GM18517 (cell line): Measurements from ENCODE around the gene ATP1B1.
A peak's percentile ranks its signal among the peaks of the same experiment; 100 is the strongest.

Source experiments
- ATAC-seq: cut with Tn5 transposase; IDR thresholded peaks from one replicate; pipeline ENCODE4 v1.9.1; 2021; ENCODE audit warnings: mild to moderate bottlenecking, moderate library complexity; ENCODE audit not compliant: unreplicated experiment

The ATP1B1 gene

GRCh38 chr1:169092399-169092798, 14.1 kb upstream of the ATP1B1 start:
- ATAC-seq: no peak

DNA sequence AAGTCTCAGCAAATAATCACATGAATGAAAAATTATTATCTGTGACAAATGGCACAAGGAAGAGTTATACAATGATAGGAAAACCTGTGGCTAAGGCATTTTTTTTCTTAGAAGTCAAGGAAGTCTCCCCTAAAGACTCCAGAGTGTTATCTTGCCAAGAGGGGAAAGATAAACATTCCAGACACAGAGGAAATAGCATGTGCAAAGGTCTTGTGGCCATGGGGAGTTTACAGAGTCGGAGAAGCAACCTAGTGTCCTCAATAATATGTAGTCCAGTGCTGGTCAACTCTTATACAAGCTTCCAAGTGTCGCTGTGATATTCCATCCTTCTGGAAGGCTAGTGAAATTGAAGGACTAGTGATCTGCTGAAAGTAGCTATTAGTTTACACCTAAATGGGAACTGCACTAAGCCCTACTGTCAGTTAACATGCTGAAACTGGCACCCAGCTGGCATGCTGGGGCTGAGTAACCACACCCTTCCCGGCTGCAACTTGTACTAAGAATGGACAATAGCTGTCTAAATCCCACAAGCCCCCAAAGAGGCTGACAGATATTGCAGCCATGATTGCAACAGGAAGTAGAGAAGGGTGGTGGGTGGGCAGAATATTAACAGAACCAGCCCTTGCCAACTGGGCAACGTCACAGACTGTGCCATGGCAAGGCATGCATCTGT, 11.5 kb upstream of the ATP1B1 start:
- no peak for ATAC-seq

DNA sequence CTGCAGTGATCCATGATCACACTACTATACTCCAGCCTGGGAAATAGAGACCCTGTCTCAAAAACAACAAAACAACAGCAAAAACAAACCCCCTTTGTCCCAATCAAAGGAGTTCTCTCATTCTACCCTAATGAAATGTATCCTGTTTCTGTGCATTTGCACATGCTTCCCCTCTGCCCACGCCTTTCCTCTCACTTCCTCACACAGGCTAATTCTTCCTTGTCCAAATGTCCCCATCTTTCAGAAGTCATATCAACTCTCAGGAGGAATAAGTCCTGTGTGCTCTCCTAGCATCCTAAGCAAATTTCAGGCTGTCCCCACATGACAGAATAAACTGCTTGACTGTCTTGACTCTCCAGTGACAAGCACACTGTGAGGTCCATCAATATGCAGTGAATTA, 8.1 kb upstream of the ATP1B1 start:
- no peak for ATAC-seq

- no peak for ATAC-seq
Observed at GRCh38 chr1:169099561-169099960, 6.9 kb upstream of the ATP1B1 start.

DNA sequence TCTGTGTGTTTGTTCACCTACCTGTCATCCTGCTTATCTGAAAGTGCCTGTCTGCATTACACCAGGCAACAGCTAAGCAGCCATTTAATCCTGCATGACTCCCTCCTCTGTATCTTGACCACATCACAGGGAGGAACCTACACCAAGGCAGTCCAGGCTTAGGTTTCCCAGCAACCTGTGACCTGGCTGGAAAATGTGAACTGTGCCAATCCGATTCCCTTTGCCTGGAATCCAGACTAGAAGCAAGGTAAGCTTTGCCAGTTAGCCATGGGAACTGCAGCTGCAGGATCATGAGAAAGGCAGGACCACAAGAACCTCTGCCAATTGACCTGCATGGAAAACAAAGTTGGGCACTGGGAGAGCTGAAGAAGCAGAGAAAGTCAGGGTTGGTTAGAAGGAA, 6.3 kb upstream of the ATP1B1 start:
- no peak for ATAC-seq

DNA sequence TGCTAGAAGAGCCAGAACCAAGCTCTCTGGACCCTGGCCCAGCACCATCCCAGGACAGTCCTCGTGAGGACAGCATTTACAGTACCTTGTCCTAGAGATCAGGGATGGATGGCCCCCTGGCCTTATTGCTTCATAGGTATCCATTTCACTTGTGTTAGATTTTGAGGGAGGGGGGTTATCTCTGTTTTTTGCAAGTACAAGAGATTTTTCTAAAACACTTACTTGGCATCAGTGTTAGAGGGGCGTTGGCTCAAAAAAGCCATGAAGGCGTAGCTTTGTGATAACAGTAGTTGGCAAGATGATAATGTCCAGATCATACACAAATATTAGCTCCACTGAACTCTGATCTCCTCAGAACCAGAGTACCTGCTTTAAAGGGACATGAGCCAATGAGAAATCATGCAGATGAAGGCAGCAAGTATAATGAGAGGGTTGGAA, 5.8 kb upstream of the ATP1B1 start:
- no peak for ATAC-seq

DNA sequence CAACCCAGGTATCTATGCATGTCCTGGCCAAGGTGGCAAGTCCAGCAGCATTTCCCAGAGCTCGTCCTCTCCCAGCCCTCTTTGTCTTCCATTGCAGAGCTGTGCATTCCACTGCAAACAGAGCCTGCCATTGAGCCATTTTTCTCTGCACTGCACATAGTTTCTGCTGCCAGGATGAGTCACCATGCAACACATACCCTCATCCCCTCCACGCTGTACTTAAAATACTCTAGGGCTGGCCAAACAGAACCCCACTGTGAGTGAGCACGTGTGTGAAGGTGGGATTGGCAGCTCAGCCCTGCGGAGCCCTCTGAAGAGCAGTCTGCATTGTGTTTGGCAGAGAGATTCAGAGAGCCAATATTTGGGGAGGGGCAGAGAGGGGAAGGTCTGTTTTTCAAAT, 3.9 kb upstream of the ATP1B1 start:
- ATAC-seq: no peak

- ATAC-seq: no peak
Observed at GRCh38 chr1:169103002-169103401, 3.5 kb upstream of the ATP1B1 start.

DNA sequence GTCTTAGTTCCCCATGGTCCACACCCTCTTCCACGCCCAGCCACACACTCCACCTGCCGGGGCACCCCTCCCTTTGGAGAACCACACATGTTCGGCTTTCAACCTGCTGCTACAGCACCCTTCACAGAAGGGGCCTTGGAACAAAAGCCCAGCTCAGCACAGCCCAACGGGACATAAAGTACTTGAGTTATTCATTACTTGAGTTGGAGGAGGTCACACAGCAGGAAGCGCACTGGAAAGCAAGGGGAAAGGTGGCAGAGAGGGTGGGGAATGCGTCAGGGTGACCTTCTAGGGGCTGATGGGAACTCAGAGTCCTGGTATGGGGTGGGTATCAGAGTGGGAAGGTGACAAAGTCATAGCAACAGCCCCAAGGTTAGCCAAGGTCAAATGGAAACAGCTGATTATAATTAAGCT, 3.0 kb upstream of the ATP1B1 start:
- no peak for ATAC-seq

DNA sequence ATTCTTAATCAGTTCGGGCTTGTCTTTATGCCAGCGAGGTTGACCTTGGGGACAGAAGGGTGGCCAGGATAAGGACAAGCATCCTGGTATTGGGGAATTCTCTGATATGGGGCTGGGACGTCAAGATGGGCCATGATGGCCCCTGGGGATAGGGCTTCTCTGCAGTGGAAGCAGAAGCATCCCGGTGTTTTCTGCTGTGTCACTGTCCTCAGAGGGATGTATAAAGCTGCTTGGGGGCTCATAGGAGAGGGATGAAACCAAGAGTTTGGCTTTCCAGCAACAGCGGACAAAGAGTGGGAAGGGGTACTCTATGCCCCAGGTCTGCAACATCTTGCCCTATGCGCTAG, 1.4 kb upstream of the ATP1B1 start:
- ATAC-seq: no peak

- ATAC-seq: peak; percentile 25
Observed at GRCh38 chr1:169105434-169106094, 926 bp upstream of the ATP1B1 start.

DNA sequence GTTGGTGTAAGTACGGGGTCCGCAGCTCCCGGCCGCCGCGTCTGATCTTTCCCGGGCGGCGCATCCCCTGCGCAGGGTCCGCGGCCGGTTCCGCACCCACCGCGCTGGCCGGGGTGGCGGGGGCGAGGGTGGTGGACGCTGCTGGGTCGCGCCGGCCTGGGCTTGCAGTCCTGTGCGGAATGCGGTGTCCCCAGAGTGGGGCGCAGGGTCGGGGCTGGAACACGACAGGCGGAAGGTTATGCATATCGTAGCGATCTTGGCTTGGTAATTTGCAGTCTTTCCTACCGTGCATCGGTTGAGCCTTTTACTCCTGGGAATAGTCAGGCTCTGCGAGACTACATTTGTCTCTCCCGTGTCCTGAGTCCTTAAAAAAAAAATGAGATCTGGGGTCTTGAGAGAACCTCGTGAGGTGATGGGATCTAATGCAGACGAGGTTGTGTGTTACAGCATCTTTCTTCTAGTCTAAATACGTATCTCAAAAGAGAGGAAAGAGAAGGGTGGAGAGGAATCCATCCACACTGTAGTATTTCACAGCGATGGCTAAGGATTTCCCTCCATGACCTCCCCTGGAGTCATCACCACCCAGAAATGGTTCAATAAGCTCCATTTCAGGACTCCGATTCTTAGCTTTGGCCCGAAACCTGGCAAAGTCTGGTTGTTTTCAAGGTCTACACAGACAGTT, 572 bp downstream of the ATP1B1 start:
- ATAC-seq: peak; percentile 2

DNA sequence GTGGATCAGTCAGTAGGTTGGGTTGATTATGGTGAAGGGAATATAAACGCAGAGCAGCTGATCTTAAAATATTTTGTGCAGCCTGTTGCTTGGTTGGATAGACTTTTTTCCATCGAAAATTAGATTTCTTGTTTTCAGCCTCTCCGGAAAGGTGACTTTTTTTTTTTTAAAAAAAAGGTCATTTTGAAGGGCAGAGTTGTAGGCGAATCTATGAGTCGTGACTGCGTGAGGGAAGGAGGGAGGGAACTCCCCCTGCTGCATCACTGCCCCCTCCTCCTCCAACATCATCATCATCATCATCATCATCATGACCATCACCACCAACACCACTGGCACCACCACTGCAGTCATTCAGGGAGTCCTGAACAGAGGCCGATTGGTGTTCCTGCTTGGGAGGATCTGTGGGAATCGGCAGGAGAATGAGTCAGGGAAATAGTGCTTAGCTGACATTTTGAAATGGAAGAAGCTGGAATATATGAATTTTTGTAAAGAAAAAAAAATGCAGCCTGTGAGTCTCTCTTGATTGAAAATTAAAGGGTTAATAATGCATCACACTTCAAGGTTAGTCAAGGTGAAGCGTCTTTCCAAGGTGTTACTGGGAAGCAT, 1.2 kb downstream of the ATP1B1 start:
- ATAC-seq: no peak

DNA sequence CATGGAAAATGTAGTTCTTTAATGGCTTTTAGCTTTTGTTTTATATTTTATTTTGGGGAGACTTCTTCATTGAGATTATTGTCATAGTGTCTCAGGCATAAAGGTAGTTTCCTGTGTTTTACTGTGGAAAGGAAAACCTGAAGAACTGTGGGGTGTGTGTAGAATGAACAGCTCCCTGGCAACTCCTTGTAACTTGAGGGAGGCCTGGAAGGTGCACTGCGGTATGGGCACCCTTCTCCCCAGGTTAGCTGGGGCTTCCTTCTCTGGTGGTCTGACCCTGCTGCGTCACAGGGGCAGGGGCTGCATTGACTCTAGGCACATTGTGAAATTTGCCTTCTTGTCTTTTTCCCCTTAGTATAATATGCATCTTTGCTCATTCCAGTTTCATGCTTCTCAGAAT, 1.7 kb downstream of the ATP1B1 start:
- ATAC-seq: no peak

DNA sequence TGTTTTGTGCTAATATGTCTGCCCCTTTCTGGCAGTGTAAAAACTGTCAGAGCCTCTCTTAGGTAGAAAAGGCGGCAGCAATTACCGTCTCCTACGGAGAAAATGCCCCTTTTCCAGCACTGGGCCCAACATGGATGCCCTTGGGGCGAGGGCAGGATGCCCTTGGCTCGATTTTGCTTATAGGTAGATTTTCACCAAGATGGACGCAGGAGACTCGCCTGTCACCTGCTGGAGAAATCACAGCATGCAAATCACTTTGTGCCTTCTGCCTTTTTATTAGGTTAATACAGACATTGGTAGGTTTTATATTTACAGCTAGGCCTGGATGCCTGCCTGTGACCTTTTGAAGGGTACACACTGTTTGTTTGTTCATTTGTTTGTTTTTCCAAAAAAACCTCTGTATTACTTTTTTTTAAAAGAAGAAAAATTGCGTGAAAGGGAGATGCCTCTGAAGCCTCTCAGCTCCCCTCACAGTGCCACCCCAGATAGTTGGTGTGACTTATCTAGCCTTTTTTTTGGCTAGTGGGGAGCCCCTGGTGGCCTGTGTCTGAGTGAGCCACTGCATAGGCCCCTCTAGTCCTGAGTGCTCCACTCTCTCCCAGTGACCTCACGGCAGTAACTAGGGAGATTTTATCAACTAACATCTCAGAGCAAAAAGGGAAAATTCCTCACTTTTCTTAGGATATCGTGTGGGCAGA, 2.5 kb downstream of the ATP1B1 start:
- ATAC-seq: no peak

GRCh38 chr1:169109561-169110134, 3.2 kb downstream of the ATP1B1 start:
- ATAC-seq: no peak

GRCh38 chr1:169110236-169110635, 3.7 kb downstream of the ATP1B1 start:
- no peak for ATAC-seq

GRCh38 chr1:169110689-169111447, 4.4 kb downstream of the ATP1B1 start:
- no peak for ATAC-seq

- no peak for ATAC-seq
Observed at GRCh38 chr1:169111472-169111871, 5.0 kb downstream of the ATP1B1 start.

GRCh38 chr1:169112241-169112640, 5.8 kb downstream of the ATP1B1 start:
- no peak for ATAC-seq
